NCI-H69 (cell line): ENCODE data around the gene GSE1.
A peak's percentile ranks its signal among the peaks of the same experiment; 100 is the strongest.

Experiments used
- DNase-seq: peaks from one replicate; lab custom pipeline; 2025; lab: John Stamatoyannopoulos, UW

GSE1 gene

DNA sequence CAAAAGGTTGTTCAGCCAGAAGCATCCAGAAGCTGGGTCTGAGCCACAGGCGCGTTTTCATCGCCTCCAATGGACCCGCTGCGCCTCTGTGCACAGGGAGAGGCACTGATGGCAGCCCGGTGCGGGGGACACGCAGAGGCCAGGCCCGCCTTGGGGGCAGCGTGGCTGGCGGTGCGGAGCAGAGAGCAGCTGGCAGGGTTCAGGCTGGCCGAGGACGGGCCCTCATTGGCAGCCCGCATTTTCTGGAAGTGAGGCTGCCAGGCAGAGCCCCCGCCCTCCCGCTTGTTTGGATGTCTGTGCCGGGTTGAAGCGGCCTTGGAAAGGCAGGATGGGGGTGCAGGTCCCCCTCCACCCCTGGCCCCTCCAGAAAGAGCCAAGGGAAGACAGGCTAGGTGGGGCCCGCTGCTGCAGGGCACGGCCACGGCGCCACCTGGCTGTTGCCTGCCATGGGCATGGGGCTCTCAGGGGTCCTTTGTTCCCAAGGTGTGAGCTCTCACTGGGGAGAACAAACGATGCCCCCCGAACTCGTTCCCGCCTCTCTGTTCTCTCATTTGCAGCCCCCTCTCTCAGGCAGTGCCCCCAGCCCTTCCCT is 18.8 kb downstream of the GSE1 start:
- no peak for DNase-seq

DNA sequence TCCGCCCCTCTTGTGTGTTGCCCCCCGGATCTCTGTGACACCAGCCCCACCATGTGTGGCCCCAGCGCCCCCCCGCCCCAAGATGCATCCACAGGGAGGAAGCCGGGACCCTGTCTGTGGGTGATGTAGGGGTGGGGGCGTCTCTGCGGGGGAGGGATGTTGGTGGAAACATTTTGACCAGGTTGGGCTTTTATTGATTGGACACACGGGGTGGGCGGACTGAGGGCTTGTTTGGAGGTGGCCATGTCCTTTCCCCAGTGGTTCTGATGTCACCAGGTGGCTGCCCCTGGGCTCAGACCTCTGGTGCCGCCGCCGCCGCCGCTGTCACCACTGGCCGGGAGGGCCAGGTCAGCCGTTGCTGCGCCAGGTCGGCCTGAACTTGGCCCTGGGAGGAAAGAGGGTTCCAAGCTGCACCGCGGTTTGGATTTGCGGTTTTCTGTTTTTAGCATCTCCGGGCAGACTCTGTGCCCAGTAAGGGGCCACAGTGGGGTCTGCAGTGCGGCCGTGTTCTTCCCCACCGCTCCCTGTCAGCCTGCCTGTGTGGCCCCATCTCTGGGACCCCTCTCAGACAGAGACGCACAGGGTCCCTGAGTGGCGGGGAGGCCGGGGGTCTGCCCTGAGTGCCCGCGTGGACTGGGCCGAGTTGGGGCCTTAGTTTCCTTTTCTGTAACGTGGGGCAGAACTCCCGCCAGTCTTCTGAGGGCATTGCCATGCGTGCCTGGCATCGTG is 19.8 kb downstream of the GSE1 start:
- no peak for DNase-seq

DNA sequence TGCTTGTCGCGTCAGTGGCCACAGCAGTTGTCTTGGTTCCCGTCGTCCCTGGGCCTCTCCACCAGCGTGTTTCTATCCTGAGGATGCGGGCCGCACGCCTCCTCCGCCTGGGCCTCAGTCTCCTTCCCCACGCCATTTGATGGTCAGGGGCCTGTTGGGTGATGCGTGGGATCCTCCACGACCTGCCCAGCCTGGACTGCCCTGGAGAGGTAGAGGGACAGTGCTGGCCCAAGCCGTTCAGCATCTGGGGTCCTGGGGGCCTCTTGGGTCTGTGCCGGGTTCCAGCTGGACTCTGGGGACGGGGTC is 20.3 kb downstream of the GSE1 start:
- no peak for DNase-seq

- no peak for DNase-seq
Observed at GRCh38 chr16:85633888-85634287, 20.8 kb downstream of the GSE1 start.

- DNase-seq = peak; percentile 28
Observed at GRCh38 chr16:85634747-85635544, 21.8 kb downstream of the GSE1 start.

DNA sequence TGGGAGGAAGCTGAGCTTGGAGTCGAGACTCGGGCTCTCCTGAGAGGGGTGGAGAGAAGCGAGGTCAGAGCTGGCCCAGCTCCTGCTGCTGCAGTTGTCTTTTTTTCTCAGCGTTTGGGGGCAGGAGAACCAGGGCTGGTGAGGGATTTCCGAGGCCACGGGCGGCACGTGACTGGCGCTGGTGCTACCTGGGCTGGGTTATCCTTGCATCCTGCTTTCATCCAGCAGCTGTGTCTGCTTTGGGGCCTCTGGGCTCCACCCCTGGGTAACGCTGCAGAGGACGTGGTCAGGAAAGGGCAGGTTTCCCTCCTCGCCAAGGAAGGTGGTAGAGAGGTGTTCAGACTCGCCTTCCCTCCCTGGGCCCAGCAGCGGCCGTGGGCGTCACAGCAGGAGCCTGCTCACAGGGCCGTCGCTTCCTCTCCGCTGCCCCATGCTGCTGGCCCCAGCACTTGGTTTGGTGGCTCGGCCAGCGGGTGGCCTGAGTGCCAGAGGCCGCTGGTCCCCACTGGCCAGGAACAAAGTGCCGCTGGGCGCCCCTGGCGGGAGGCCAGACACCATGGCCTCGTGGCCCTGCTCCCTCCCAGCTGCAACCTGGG is 22.5 kb downstream of the GSE1 start:
- DNase-seq = no peak

GRCh38 chr16:85636234-85636812 is 23.2 kb downstream of the GSE1 start:
- DNase-seq = no peak

GRCh38 chr16:85637061-85637807 is 24.1 kb downstream of the GSE1 start:
- no peak for DNase-seq

DNA sequence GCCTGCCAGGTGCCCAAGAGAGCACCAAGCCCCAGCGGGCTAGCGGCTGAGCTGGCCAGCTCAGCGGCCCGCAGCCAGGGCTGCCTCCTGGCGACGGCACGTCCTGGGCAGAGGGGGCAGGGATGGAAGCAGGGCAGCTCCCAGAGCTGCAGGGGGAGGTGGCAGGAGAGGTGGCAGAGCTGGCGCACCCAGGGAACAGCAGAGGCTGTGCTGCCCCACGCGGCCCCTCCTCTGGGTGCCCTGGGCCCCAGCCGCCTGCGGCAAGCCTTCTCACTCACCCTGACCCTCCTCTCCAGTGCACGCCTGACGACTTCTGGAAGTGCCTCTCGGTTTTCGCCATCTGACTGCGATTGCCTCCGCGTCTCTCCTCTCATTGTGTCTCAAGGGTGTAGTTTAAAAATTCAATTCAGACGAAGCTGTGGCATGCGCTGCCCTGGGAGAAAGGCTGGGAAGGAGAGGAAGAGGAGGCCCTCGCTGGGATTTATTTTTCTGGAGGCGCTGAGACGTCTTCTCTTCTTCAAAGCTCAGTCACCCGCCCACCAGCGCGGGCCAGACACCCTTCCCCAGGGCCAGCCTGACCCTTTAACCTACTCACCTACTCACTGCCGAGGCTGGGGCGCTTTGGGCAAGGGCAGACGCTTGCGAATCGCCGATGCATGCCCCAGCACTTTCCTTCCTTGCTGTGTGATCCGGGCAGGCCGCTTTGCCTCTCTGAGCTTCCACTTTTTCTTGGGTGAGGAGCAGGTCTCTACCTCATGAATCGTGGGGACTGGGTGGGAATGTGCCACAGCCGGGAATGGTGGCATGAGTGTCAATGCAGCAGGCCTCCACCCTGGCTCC is 24.9 kb downstream of the GSE1 start:
- peak; percentile 45 for DNase-seq

- DNase-seq = no peak
Observed at GRCh38 chr16:85638695-85639409, 25.7 kb downstream of the GSE1 start.

DNA sequence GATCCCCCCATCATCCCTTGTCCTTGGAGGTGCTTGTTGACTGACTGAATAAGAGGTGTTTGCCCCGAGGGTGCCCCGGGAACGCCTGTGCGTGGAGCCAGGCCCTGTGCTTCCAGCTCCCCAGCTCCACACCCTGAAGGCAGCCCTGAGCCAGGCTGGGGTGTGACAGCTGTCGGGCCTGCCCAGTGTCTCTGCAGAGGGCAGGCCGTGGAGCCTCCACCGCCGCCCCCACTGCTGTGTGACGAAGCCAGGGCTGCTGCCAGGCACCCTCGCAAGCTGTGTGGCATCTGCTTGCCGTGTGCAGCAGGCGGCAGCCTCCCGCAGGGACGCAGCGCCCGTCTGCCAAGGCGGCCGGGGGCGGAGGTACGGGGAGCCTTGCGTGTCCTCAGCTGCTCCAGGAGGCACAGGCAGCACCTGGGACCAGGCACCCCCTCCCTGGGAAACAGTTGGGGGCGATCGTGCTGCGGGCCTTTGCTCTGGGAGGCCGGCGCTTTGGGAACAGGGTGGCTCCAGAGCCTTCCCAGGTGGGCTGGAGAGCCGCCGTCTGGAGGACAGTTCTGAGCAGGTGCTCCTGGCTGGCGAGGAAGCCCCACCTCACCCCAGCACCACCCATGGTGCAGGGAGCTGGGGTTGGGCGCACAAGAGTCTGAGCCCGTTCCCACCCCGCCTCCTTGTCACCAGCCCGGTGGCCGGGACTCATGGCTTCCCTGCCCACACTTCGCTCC is 26.6 kb downstream of the GSE1 start:
- DNase-seq = peak; percentile 92

GRCh38 chr16:85640254-85640558 is 27.1 kb downstream of the GSE1 start:
- DNase-seq = peak; percentile 59

- DNase-seq = peak; percentile 58
Observed at GRCh38 chr16:85640585-85640984, 27.5 kb downstream of the GSE1 start.

- no peak for DNase-seq
Observed at GRCh38 chr16:85641305-85641704, 28.2 kb downstream of the GSE1 start.

GRCh38 chr16:85641776-85642176 is 28.7 kb downstream of the GSE1 start:
- DNase-seq = peak; percentile 88

- peak; percentile 43 for DNase-seq
Observed at GRCh38 chr16:85642762-85643358, 29.7 kb downstream of the GSE1 start.

DNA sequence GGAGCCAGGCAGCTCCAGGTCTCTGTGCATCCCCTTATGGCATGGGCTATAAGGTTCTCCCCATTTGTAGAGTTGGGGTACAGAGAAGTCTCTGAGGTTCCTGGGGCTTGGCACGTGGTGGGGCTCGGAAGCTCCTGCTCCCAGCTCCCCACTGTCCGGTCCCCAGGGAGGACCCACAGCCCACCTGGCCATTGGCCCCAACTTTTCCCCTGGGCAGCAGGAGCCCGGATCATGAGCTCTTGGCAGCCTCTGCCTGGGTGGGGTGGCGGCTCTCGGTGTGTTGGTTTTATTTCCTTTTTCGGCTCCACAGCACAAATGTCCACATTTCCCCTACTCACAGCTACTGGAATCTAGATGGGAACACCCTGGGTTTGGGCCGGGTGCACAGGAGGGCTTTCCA is 30.5 kb downstream of the GSE1 start:
- DNase-seq = no peak

DNA sequence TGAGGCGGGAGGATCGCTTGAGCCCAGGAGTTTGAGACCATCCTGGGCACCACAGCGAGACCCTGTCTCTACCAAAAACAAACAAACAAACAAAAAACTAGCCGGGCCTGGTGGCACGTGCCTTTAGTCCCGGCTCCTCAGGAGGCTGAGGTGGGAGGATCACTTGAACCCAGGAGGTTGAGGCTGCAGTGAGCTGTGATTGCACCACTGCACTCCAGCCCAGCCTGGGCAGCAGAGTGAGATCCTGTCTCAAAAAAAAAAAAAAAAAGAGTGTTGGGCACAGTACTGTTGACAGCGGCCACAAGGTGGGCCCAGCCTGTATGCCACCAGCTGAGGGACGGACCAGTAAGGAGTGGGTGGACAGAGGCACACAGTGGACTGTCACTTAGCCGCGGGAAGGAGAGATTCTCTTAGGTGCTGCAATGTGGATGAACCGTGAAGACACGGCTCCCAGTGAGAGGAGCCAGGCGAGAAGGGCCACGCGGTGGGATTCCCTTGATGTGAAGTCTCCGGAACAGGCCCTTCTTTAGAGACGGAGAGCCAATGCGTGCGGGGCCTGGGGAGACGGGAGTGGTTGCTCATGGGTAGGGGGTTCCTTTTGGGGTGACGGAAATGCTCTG is 31.1 kb downstream of the GSE1 start:
- DNase-seq = no peak
